Karpas-422 (cell line): ENCODE results near the gene PDGFRA. TPM values are rescaled to one million over a fixed set of nuclear protein-coding genes. Genes with fewer than 3 reads are reported as not detected.
"Not testable (repeated sequence)": the region's sequence is repeated elsewhere in the genome, so short reads cannot be mapped to it uniquely, and the experiment has no call there.

Experiments used
- DNase-seq: peaks from one replicate; pipeline ENCODE4 v3.0.0-alpha.2; 2015
- H2AFZ ChIP-seq: fragments of 200-600 bp; sonication (generic); 2 replicates; pipeline ENCODE4 v1.6.1; 2014; ENCODE audit warnings: antibody characterized with exemption, low read length, mixed read lengths
- H3K27ac ChIP-seq: fragments of 200-600 bp; sonication (generic); 2 replicates; pipeline ENCODE4 v1.5.1; 2014; ENCODE audit warnings: mild to moderate bottlenecking, low read length, moderate library complexity
- H3K27me3 ChIP-seq: fragments of 200-600 bp; sonication (generic); 2 replicates; pipeline ENCODE4 v1.6.1; 2014; ENCODE audit warnings: low read length, mixed read lengths
- H3K36me3 ChIP-seq: fragments of 200-600 bp; sonication (generic); 2 replicates; pipeline ENCODE4 v1.6.1; 2014; ENCODE audit warnings: low read length, mixed read lengths; ENCODE audit not compliant: insufficient read depth
- H3K4me1 ChIP-seq: fragments of 200-600 bp; sonication (generic); 2 replicates; pipeline ENCODE4 v1.6.1; 2014; ENCODE audit warnings: mild to moderate bottlenecking, low read length, mixed read lengths
- H3K4me2 ChIP-seq: fragments of 200-600 bp; sonication (generic); 2 replicates; pipeline ENCODE4 v1.6.1; 2014; ENCODE audit warnings: low read length, low read depth, mild to moderate bottlenecking; ENCODE audit not compliant: poor library complexity, severe bottlenecking
- H3K4me3 ChIP-seq: fragments of 200-600 bp; sonication (generic); 2 replicates; pipeline ENCODE4 v1.5.1; 2014; ENCODE audit warnings: mild to moderate bottlenecking, antibody characterized with exemption, low read length, mixed read lengths
- H3K79me2 ChIP-seq: fragments of 200-600 bp; sonication (generic); 2 replicates; pipeline ENCODE4 v1.6.1; 2014; ENCODE audit warnings: mild to moderate bottlenecking, low read length, mixed read lengths
- H3K9ac ChIP-seq: fragments of 200-600 bp; sonication (generic); 2 replicates; pipeline ENCODE4 v1.6.0; 2014; ENCODE audit warnings: low read length
- H3K9me2 ChIP-seq: fragments of 200-600 bp; sonication (generic), shearing (Covaris generic); replicated peaks from 2 replicates; pipeline ENCODE4 v1.6.0; 2014; ENCODE audit warnings: mild to moderate bottlenecking, low read length, moderate library complexity; ENCODE audit not compliant: insufficient read depth
- H3K9me3 ChIP-seq: fragments of 300-700, 200-600 bp; sonication (generic); 2 replicates; pipeline ENCODE4 v1.6.1; 2014; ENCODE audit warnings: low read length, mixed read lengths
- H4K20me1 ChIP-seq: fragments of 200-600 bp; sonication (generic); 2 replicates; pipeline ENCODE4 v1.6.1; 2014; ENCODE audit warnings: mild to moderate bottlenecking, antibody characterized with exemption, low read length, low read depth; ENCODE audit not compliant: insufficient read depth
- total RNA-seq: library from RNA; depleted of rRNA; stranded (reverse); fragments of >200 nt; shearing (Covaris generic); gene quantifications from 2 replicates; pipeline ENCODE4 v1.2.3, GENCODE V29; 2014; ENCODE audit warnings: low replicate concordance

Gene PDGFRA
- total RNA-seq, 1 experiment from 2014 or later = not detected

- no peak overlapping the region for H3K27ac ChIP-seq
- H3K4me2 ChIP-seq = no peak overlapping the region
- H3K79me2 ChIP-seq = no peaks in the 10 kb centered on the region
- no peak overlapping the region for H3K9ac ChIP-seq
- DNase-seq = no peak
- H3K4me3 ChIP-seq = no peak overlapping the region
- no peaks in the 10 kb centered on the region for H4K20me1 ChIP-seq
- H3K9me2 ChIP-seq = no peaks in the 10 kb centered on the region
- no peak overlapping the region for H2AFZ ChIP-seq
- peaks cover 28% of the 10 kb centered on the region for H3K4me1 ChIP-seq
- H3K36me3 ChIP-seq = no peaks in the 10 kb centered on the region
- H3K27me3 ChIP-seq = no peaks in the 10 kb centered on the region
- no peaks in the 10 kb centered on the region for H3K9me3 ChIP-seq
Observed at GRCh38 chr4:54230484-54231418, 1.7 kb downstream of the PDGFRA start.

- DNase-seq = no peak
- Histone ChIP-seq H3K9me2 (no peaks in the 10 kb centered on the region), H3K4me2 (no peak overlapping the region), H3K4me1 (peaks cover 28% of the 10 kb centered on the region), H3K4me3 (no peak overlapping the region), H4K20me1 (no peaks in the 10 kb centered on the region), H3K27ac (no peak overlapping the region), H3K36me3 (no peaks in the 10 kb centered on the region), H2AFZ (no peak overlapping the region), H3K9ac (no peak overlapping the region), H3K9me3 (no peaks in the 10 kb centered on the region), H3K79me2 (no peaks in the 10 kb centered on the region), H3K27me3 (no peaks in the 10 kb centered on the region)
Observed at GRCh38 chr4:54231419-54231767, 2.3 kb downstream of the PDGFRA start.

GRCh38 chr4:54231768-54232688 lies 2.9 kb downstream of the PDGFRA start:
- no peak overlapping the region for H3K9ac ChIP-seq
- no peaks in the 10 kb centered on the region for H3K27me3 ChIP-seq

GRCh38 chr4:54233277-54233696 lies 4.2 kb downstream of the PDGFRA start:
- Histone ChIP-seq H3K9ac (no peak overlapping the region), H2AFZ (no peak overlapping the region), H4K20me1 (no peaks in the 10 kb centered on the region), H3K36me3 (no peaks in the 10 kb centered on the region), H3K9me3 (no peaks in the 10 kb centered on the region), H3K27ac (no peak overlapping the region), H3K4me1 (peaks cover 15% of the 10 kb centered on the region), H3K27me3 (no peaks in the 10 kb centered on the region), H3K9me2 (no peaks in the 10 kb centered on the region), H3K4me3 (peak overlapping the region; percentile 36; the same call in 1 of the 2 replicates), H3K4me2 (peak overlapping the region; percentile 61), H3K79me2 (no peaks in the 10 kb centered on the region)
- peak; percentile 85 for DNase-seq

More at GRCh38 chr4:54231768-54232688, 2.9 kb downstream of the PDGFRA start:
- Histone ChIP-seq H3K36me3 (no peaks in the 10 kb centered on the region), H3K9me2 (no peaks in the 10 kb centered on the region), H3K4me3 (no peak overlapping the region), H3K9me3 (no peaks in the 10 kb centered on the region), H3K79me2 (no peaks in the 10 kb centered on the region), H3K4me1 (peaks cover 27% of the 10 kb centered on the region), H2AFZ (no peak overlapping the region), H3K4me2 (no peak overlapping the region), H3K27ac (no peak overlapping the region), H4K20me1 (no peaks in the 10 kb centered on the region)
- no peak for DNase-seq

GRCh38 chr4:54233697-54234496 lies 4.8 kb downstream of the PDGFRA start:
- Histone ChIP-seq H3K4me3 (peak overlapping the region; percentile 36; the same call in 1 of the 2 replicates), H3K9ac (no peak overlapping the region), H3K9me3 (no peaks in the 10 kb centered on the region), H3K36me3 (no peaks in the 10 kb centered on the region), H3K27me3 (no peaks in the 10 kb centered on the region), H3K4me2 (peak overlapping the region; percentile 61), H2AFZ (no peak overlapping the region), H3K27ac (no peak overlapping the region), H3K4me1 (peaks cover 11% of the 10 kb centered on the region), H3K79me2 (no peaks in the 10 kb centered on the region), H4K20me1 (no peaks in the 10 kb centered on the region), H3K9me2 (no peaks in the 10 kb centered on the region)
- peak; percentile 90 for DNase-seq

- Histone ChIP-seq H2AFZ (no peak overlapping the region), H3K4me1 (peaks cover 11% of the 10 kb centered on the region), H3K9me3 (no peaks in the 10 kb centered on the region), H3K36me3 (no peaks in the 10 kb centered on the region), H3K9me2 (no peaks in the 10 kb centered on the region), H3K4me3 (no peak overlapping the region), H3K27ac (no peak overlapping the region), H3K9ac (no peak overlapping the region), H4K20me1 (no peaks in the 10 kb centered on the region), H3K27me3 (no peaks in the 10 kb centered on the region), H3K79me2 (no peaks in the 10 kb centered on the region), H3K4me2 (no peak overlapping the region)
- DNase-seq = no peak
Observed at GRCh38 chr4:54234497-54235205, 5.6 kb downstream of the PDGFRA start.

GRCh38 chr4:54236316-54236715 lies 7.2 kb downstream of the PDGFRA start:
- not testable (repeated sequence) for H3K9me3 ChIP-seq, H3K4me3 ChIP-seq, H3K9me2 ChIP-seq, H2AFZ ChIP-seq, DNase-seq, H3K36me3 ChIP-seq, H3K27me3 ChIP-seq, H3K9ac ChIP-seq, H4K20me1 ChIP-seq, H3K79me2 ChIP-seq, H3K27ac ChIP-seq, H3K4me2 ChIP-seq
- H3K4me1 ChIP-seq = peaks cover 11% of the 10 kb centered on the region
